ENCODE measurements around the gene PHTF1. TPM values are rescaled to one million over a fixed set of nuclear protein-coding genes. Genes with fewer than 3 reads are reported as not detected.

Gene PHTF1
- total and polyA plus RNA-seq, 10 of the 15 experiments (the other 5 are each of a cell fraction or from before 2014, with no cell fraction given) = 7.8 to 37.6 (median 24.1) TPM

DNA sequence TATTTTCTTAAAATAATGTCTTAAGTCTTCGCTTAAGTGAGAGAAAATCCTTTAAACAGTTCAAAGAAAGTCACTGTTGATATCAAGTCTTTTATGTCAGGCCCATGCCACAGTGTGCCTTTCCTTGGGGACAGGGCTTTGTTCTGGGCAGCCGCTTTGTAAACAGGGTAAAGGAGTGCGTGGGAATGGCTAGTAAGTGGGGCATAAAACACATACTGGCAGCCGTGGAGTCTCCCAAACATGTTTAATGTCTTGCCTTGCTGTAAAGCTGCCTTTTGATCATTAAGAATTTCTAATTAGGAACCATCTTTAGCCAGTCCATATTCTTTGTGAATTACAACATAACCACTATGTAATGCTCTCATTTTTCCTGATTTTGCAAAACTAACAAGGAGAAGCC, 99.7 kb downstream of the PHTF1 start:
- Histone ChIP-seq H3K27ac (ENCODE audit: control insufficient read depth, insufficient read depth) (no peak overlapping the region), H3K4me2 (ENCODE audit: control insufficient read depth, insufficient read depth) (no peak overlapping the region), H4K20me1 (ENCODE audit: control insufficient read depth, insufficient read depth) (no peaks in the 10 kb centered on the region), H3K9ac (ENCODE audit: control insufficient read depth, insufficient read depth, low read length) (no peak overlapping the region), H3K36me3 (ENCODE audit: control insufficient read depth in 2 of 2, insufficient read depth in 2 of 2, low read length in 1 of 2) (no peaks in the 10 kb centered on the region), H3K79me2 (ENCODE audit: control insufficient read depth, insufficient read depth, low read length) (no peaks in the 10 kb centered on the region), H3K9me3 (replicated peaks; ENCODE audit: control insufficient read depth, insufficient read depth, low read length) (no peaks in the 10 kb centered on the region), H3K4me3 (no peak overlapping the region), H3K4me1 (ENCODE audit: control insufficient read depth, insufficient read depth, low read length) (no peaks in the 10 kb centered on the region), H3K27me3 (replicated peaks in 1 of 2; ENCODE audit: control insufficient read depth in 2 of 2, insufficient read depth in 2 of 2, low read length in 1 of 2) (no peaks in the 10 kb centered on the region), H2AFZ (ENCODE audit: control insufficient read depth, low read depth, low read length) (no peak overlapping the region)
- DNase-seq (ENCODE audit: low read depth, low spot score) (no peak), FAIRE-seq (no peak), ATAC-seq (no peak)
- CTCF ChIA-PET = no interaction called here
- WGBS (ENCODE audit: insufficient coverage, insufficient replicate concordance, low lambda C conversion rate, missing lambda C conversion rate) = 82% methylated on average over 4 of the region's 4 CpGs
- in situ Hi-C loops (cut with MboI) = no loop called here
- RAD21 ChIA-PET (ENCODE audit: unreplicated experiment) = no interaction called here
- intact Hi-C loops (cut with micrococcal nuclease; ENCODE audit: unreplicated experiment) = no loop called here
- BruUV-seq (replicated peaks) = no TSS peak
- SMC1A ChIA-PET (ENCODE audit: uncharacterized antibody, unreplicated experiment) = interaction anchor here (0.6 kb wide), 1 partner anchor 44 kb away, joined by 3 read pairs; no protein-coding TSS in a partner anchor
- POLR2A ChIA-PET = no interaction called here
- TF ChIP-seq ZNF622 (IDR thresholded peaks at IDR 0.05) (no peak), ZBTB40 (IDR thresholded peaks at IDR 0.05; ENCODE audit: borderline replicate concordance) (no peak), POU2F2 (IDR thresholded peaks at IDR 0.05; ENCODE audit: borderline replicate concordance, low read depth, low read length) (no peak), ZNF24 (IDR thresholded peaks at IDR 0.05) (no peak), SIN3A (IDR thresholded peaks at IDR 0.05; ENCODE audit: low read depth, low read length) (no peak), EZH2 (IDR thresholded peaks at IDR 0.05; ENCODE audit: borderline replicate concordance, control insufficient read depth, low read depth, low read length) (no peak), ZBED1 (IDR thresholded peaks at IDR 0.05; ENCODE audit: borderline replicate concordance) (no peak), BCLAF1 (IDR thresholded peaks at IDR 0.05) (no peak), POLR2AphosphoS5 (IDR thresholded peaks at IDR 0.05; ENCODE audit: low read length) (no peak), SMAD1 (IDR thresholded peaks at IDR 0.05; ENCODE audit: low read depth, partially characterized antibody) (no peak), ESRRA (IDR thresholded peaks at IDR 0.05; ENCODE audit: low read length) (no peak), GABPA (IDR thresholded peaks at IDR 0.05; ENCODE audit: low read depth) (no peak), TBL1XR1 (IDR thresholded peaks at IDR 0.05; ENCODE audit: low read depth, low read length) (no peak), SMAD5 (IDR thresholded peaks at IDR 0.05; ENCODE audit: low read depth) (no peak), YY1 (IDR thresholded peaks at IDR 0.05; ENCODE audit: low read depth, low read length) (no peak), CREM (IDR thresholded peaks at IDR 0.05; ENCODE audit: low read depth) (no peak)
- TF ChIP-seq, protein P1, sequence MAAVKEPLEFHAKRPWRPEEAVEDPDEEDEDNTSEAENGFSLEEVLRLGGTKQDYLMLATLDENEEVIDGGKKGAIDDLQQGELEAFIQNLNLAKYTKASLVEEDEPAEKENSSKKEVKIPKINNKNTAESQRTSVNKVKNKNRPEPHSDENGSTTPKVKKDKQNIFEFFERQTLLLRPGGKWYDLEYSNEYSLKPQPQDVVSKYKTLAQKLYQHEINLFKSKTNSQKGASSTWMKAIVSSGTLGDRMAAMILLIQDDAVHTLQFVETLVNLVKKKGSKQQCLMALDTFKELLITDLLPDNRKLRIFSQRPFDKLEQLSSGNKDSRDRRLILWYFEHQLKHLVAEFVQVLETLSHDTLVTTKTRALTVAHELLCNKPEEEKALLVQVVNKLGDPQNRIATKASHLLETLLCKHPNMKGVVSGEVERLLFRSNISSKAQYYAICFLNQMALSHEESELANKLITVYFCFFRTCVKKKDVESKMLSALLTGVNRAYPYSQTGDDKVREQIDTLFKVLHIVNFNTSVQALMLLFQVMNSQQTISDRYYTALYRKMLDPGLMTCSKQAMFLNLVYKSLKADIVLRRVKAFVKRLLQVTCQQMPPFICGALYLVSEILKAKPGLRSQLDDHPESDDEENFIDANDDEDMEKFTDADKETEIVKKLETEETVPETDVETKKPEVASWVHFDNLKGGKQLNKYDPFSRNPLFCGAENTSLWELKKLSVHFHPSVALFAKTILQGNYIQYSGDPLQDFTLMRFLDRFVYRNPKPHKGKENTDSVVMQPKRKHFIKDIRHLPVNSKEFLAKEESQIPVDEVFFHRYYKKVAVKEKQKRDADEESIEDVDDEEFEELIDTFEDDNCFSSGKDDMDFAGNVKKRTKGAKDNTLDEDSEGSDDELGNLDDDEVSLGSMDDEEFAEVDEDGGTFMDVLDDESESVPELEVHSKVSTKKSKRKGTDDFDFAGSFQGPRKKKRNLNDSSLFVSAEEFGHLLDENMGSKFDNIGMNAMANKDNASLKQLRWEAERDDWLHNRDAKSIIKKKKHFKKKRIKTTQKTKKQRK (IDR thresholded peaks at IDR 0.05; ENCODE audit: low read depth, low read length) = no peak
